ENCODE measurements around the gene COX7C.

COX7C gene

DNA sequence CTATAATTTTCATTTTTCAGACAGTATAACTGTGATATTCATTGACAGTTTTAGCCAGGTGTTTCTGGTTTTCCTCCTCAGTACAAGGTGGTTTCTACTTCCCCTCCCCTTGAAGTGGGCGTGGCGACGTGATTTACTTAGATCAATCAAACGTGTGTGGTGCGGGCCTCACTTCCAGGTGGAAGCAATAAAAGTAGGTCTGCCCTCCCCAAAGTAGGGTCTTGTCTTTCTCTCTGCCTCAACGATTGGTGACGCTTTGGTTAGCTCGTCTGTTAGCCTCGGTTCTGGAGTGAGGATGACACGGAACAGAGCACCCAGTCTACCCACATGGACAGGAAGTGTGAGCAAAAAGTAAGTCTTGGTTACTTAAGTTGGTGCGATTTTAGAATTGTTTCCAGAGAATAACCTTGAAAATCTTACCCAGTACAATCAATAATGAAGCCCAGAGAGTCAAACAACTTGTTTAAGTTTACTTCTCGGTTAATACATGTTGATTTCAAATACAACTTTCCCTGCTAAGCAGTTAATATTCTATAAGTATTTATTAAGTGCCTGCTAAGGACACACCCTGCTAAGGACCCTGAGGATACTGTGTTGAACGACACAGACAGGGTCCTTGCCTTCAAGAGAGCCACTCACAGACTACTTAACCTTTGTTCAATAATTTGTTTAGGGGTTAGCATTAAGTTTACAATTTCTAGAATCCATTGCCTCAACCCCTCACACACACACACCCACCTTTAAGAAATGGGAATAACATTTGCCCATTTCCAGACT lies 48.4 kb downstream of the COX7C start:
- no peak for DNase-seq

DNA sequence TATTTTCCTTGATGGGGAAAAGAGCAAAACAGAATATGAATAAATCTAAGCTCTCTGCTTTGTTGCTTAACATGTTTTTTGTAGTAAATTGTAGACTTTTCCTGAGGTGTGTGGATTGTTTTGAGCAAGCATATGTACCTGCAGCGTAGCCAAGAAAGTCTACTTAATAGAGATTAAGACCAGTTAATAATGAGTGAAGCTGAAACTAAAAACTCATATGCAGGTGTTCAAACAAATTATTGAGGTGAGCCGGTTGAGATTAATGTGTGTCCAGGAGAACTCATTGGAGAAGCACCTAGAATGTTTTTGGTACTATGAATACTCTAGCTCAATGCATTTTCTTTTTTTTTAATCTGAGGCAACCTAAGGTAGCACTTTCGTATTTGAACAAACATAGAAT lies 49.2 kb downstream of the COX7C start:
- DNase-seq, result no peak

Data from NCI-H1092 (cell line).